ENCODE measurements around the gene SLC34A3.
"Not testable (repeated sequence)": the region's sequence is repeated elsewhere in the genome, so short reads cannot be mapped to it uniquely, and the experiment has no call there.

The SLC34A3 gene

DNA sequence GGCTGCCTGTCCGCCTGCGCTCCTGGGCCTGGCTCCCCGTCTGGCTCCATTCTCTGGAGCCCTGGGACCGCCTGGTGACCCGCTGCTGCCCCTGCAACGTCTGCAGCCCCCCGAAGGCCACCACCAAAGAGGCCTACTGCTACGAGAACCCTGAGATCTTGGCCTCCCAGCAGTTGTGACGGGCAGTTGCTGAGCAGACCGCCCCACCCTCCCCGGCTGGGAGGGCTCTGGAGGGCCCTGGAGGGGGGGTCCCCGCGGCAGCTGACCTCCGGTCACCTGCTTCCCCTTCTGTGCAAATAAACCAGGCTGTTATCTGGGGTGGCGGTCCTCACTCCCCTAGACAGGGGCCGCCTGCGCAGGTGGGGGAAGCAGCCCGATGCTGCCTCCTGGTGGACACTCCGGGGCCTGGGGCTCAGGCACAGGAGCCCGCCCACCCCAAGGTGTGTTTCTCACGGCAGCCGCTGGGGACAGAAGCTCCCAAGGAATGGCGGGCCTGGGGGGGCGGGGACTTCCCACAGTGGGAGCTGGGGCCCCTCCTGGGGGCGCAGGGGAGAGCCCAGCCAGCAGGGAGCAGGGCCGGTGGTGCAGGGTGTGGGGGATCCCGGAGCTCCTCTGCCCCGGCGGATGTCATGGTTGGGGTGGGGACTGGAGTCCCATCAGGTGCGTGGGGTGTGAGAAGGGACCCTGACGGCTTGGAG, 5.7 kb downstream of the SLC34A3 start:
- no peak overlapping the region for H3K27ac ChIP-seq
- H3K36me3 ChIP-seq (ENCODE audit: insufficient read depth) = no peaks in the 10 kb centered on the region
- H3K4me2 ChIP-seq = peak overlapping the region; percentile 26; the same call in 1 of the 2 replicates
- no peak overlapping the region for H3K4me3 ChIP-seq (IDR thresholded peaks at IDR 0.05; ENCODE audit: insufficient read depth, low read depth, low read length)
- no peaks in the 10 kb centered on the region for H3K79me2 ChIP-seq (ENCODE audit: insufficient read depth, low read depth)
- H3K27me3 ChIP-seq (ENCODE audit: insufficient read depth, low read depth) = peaks cover 36% of the 10 kb centered on the region
- no peak overlapping the region for H3K9ac ChIP-seq
- H2AFZ ChIP-seq (ENCODE audit: low read depth) = no peak overlapping the region
- H4K20me1 ChIP-seq (ENCODE audit: insufficient read depth) = no peaks in the 10 kb centered on the region
- TF ChIP-seq, protein P1, sequence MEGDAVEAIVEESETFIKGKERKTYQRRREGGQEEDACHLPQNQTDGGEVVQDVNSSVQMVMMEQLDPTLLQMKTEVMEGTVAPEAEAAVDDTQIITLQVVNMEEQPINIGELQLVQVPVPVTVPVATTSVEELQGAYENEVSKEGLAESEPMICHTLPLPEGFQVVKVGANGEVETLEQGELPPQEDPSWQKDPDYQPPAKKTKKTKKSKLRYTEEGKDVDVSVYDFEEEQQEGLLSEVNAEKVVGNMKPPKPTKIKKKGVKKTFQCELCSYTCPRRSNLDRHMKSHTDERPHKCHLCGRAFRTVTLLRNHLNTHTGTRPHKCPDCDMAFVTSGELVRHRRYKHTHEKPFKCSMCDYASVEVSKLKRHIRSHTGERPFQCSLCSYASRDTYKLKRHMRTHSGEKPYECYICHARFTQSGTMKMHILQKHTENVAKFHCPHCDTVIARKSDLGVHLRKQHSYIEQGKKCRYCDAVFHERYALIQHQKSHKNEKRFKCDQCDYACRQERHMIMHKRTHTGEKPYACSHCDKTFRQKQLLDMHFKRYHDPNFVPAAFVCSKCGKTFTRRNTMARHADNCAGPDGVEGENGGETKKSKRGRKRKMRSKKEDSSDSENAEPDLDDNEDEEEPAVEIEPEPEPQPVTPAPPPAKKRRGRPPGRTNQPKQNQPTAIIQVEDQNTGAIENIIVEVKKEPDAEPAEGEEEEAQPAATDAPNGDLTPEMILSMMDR (conservative IDR thresholded peaks at IDR 0.05; ENCODE audit: low read depth, low read length) = peak; percentile 87
- peaks cover 23% of the 10 kb centered on the region for H3K4me1 ChIP-seq (ENCODE audit: low read depth, poor library complexity, severe bottlenecking)

DNA sequence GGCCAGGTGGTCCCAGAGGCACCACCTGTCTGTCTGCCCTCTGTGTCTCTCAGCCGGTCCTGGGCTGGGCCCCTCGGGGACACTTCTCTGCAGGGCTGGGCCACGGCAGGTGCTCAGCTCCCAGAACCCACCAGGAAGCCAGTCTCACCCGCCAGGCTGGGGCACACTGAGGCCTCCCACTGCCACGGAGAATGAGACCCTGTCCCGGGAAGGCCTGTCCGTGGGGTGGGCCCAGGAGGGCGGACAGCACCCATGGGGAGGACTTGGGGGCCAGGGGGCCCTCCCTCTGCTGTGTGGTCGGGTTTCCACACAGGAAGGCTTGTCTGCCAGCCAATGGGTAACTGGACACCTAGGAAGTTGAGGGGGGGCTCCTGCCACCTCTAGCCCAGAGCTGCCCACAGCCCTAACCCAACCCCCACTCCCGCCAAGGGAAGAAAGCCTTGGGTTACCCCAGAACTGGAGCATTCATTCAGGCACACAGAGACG, 6.3 kb downstream of the SLC34A3 start:
- no peak overlapping the region for H3K27ac ChIP-seq
- peaks cover under 1% of the 10 kb centered on the region; the same call in 1 of the 2 replicates for H3K36me3 ChIP-seq (ENCODE audit: insufficient read depth)
- H3K27me3 ChIP-seq (ENCODE audit: insufficient read depth, low read depth) = peaks cover 30% of the 10 kb centered on the region
- H3K4me3 ChIP-seq (IDR thresholded peaks at IDR 0.05; ENCODE audit: insufficient read depth, low read depth, low read length) = no peak overlapping the region
- peaks cover 2% of the 10 kb centered on the region; the same call in 1 of the 2 replicates for H4K20me1 ChIP-seq (ENCODE audit: insufficient read depth)
- peaks cover 23% of the 10 kb centered on the region for H3K4me1 ChIP-seq (ENCODE audit: low read depth, poor library complexity, severe bottlenecking)
- no peak overlapping the region for H3K9ac ChIP-seq
- TF ChIP-seq, protein P1 (conservative IDR thresholded peaks at IDR 0.05; ENCODE audit: low read depth, low read length) = no peak
- H2AFZ ChIP-seq (ENCODE audit: low read depth) = no peak overlapping the region
- H3K79me2 ChIP-seq (ENCODE audit: insufficient read depth, low read depth) = peaks cover 4% of the 10 kb centered on the region
- peak overlapping the region; percentile 26; the same call in 1 of the 2 replicates for H3K4me2 ChIP-seq

DNA sequence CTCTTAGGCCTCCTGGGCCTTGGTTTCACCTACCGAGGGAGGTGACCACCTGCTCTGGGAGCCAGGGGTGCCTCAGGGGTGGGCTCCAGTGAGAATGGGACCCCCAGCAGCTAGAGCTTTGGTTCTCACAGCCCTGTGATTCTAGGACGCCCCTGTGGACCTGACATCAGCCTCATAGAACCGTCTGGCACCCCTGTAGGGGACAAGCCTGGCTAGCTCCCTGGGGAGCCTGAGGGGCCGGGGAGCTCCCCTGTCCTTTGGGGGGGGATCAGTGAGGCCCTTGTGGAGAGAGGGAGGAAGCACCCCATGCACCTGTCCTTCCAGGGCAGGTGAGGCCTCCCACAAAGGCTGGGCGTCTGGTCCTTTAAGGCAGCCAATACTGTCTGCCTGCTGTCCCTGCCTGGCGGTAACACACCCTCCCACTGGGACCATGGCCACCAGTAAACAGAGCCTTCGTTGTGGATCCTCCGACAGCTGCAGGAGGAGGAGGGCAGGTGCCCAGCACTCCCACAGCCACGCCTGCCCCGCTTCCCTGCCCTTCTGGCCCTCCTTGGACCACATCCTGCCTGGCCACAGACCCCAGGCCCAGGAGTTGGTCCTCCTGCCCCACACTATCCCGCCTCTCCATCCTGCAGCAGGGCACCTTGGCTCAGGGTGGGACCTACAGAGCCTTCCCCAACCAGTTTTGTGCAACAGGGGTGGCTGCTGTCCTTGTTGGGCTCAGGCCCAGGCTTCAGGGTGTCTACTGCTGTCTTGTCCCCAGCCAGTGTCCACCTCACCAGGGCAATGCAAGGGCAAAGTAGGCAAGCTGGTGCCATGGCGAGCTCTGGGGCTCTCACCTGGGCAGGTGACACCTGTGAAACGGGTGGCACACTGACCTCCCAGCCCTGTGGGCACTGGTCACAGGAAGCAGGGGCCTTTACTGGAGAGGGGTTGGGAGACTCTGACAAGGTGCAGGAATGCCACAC, 7.3 kb downstream of the SLC34A3 start:
- TF ChIP-seq, protein P1 (conservative IDR thresholded peaks at IDR 0.05; ENCODE audit: low read depth, low read length) = no peak
- no peak overlapping the region for H2AFZ ChIP-seq (ENCODE audit: low read depth)
- H3K4me2 ChIP-seq = no peak overlapping the region; the same call in 1 of the 2 replicates
- H3K4me1 ChIP-seq (ENCODE audit: low read depth, poor library complexity, severe bottlenecking) = peaks cover 31% of the 10 kb centered on the region
- H4K20me1 ChIP-seq (ENCODE audit: insufficient read depth) = peaks cover 12% of the 10 kb centered on the region; the same call in 1 of the 2 replicates
- H3K36me3 ChIP-seq (ENCODE audit: insufficient read depth) = peaks cover 7% of the 10 kb centered on the region; the same call in 1 of the 2 replicates
- H3K27me3 ChIP-seq (ENCODE audit: insufficient read depth, low read depth) = peaks cover 22% of the 10 kb centered on the region
- H3K4me3 ChIP-seq (IDR thresholded peaks at IDR 0.05; ENCODE audit: insufficient read depth, low read depth, low read length) = no peak overlapping the region
- H3K9ac ChIP-seq = no peak overlapping the region
- H3K79me2 ChIP-seq (ENCODE audit: insufficient read depth, low read depth) = peaks cover 15% of the 10 kb centered on the region
- no peak overlapping the region for H3K27ac ChIP-seq

GRCh38 chr9:137239541-137240200, 9.0 kb downstream of the SLC34A3 start:
- H3K4me1 ChIP-seq (ENCODE audit: low read depth, poor library complexity, severe bottlenecking) = peaks cover 31% of the 10 kb centered on the region
- peak overlapping the region; percentile 58 for H3K4me2 ChIP-seq
- peak overlapping the region; percentile 91 for H3K27ac ChIP-seq
- not testable (repeated sequence) for H3K36me3 ChIP-seq (ENCODE audit: insufficient read depth); H3K4me3 ChIP-seq (IDR thresholded peaks at IDR 0.05; ENCODE audit: insufficient read depth, low read depth, low read length)
- H3K9ac ChIP-seq = peak overlapping the region; percentile 82
- peaks cover 12% of the 10 kb centered on the region; the same call in 1 of the 2 replicates for H4K20me1 ChIP-seq (ENCODE audit: insufficient read depth)
- peaks cover 17% of the 10 kb centered on the region for H3K79me2 ChIP-seq (ENCODE audit: insufficient read depth, low read depth)
- H2AFZ ChIP-seq (ENCODE audit: low read depth) = peak overlapping the region; percentile 72
- peaks cover 12% of the 10 kb centered on the region for H3K27me3 ChIP-seq (ENCODE audit: insufficient read depth, low read depth)
